ENCODE data around the gene FRMPD1.

GRCh38 chr9:37676411-37676830, 25.7 kb downstream of the FRMPD1 start:
- TF ChIP-seq CTCF (IDR thresholded peaks at IDR 0.05) (no peak), EP300 (IDR thresholded peaks at IDR 0.05) (no peak), POLR2A (IDR thresholded peaks at IDR 0.05) (no peak)

Measured in ovary (tissue), 3 donors.